AG20443 (cell line): Measurements from ENCODE around the gene DMXL2.
"Not testable (repeated sequence)": the region's sequence is repeated elsewhere in the genome, so short reads cannot be mapped to it uniquely, and the experiment has no call there.

Source experiments
- DNase-seq: peaks from one replicate; pipeline ENCODE4 v3.0.0; 2012; ENCODE audit warnings: low spot score, mixed read lengths

Gene DMXL2

GRCh38 chr15:51493892-51494291 is 128.7 kb downstream of the DMXL2 start:
- DNase-seq: no peak

GRCh38 chr15:51492528-51492927 is 130.0 kb downstream of the DMXL2 start:
- no peak for DNase-seq

- no peak for DNase-seq
Observed at GRCh38 chr15:51491941-51492340, 130.6 kb downstream of the DMXL2 start.

GRCh38 chr15:51484781-51485180 is 137.8 kb downstream of the DMXL2 start:
- DNase-seq: no peak

DNA sequence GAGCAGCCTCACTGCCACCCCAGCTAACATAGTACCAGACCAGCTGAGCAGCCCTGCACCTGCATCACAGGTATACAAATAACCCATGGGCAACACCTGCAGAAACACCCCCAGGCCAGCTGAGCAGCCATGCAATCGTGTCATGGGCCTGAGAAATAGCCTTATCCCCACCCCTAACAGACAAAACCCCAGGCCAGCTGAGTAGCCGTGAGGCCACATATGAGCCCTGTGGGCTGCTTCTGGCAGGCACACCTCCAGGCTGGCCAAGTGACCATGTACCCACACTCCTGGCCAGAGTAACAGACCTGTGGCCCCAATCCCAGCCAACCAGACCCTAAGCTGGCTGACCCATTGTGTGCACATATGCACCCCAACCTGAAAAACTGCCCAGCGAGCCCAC is 138.6 kb downstream of the DMXL2 start:
- no peak for DNase-seq

GRCh38 chr15:51483520-51483919 is 139.1 kb downstream of the DMXL2 start:
- DNase-seq: no peak

DNA sequence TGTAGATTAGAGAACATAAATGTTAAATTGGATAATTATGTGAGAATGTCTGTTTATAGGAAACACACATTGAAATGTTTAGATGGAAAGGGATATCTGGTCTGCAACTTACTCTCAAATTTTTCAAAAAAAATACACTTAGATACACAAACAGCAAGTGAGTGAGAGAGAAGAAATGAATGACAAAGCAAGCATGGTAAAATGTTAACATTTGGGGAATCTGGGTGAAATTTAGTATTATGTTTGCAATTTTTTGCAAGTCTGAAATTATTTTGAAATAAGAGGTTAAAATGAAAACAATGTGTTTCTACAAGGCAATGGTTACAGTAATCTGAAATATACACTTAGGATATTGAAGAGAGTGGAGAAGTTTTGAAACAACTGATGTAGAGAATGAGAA is 146.8 kb downstream of the DMXL2 start:
- no peak for DNase-seq

DNA sequence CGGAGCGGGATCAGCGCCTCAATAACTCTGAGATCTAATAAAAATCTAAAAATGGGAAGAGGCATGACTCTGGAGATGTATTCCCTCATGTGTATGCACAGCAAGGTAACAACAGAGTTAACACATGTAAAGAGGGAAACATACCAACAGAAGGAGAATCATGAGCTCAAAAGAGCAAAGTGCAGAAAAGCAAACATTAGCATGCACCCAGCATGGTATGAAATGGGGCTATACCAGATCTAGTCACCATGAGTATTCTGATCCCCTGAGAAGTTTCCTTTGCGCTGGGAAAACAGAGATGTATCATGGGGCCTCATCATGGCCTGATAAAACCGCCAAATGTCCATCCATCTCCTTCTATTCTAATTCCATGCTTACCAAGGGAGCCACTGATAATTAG is 152.1 kb downstream of the DMXL2 start:
- DNase-seq: no peak

GRCh38 chr15:51460796-51461195 is 161.8 kb downstream of the DMXL2 start:
- no peak for DNase-seq

DNA sequence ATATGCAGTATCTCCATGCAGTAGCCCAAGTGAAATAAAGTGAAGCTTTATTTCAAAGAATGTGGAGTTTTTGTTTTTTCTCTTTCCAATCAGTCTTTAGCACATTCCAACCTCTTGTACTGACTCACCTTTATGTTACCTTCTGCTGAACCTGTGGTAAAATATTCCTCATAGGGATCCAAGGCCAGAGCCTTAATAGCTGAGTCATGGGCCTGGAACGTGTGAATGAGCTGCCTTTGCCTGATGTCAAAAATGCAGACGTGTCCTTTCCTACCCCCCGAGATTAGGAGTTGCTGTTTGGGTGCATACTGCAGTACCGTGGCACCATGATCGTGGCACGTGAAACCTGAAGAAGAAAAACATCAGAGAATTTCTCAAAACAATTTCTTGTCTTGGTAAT is 172.6 kb downstream of the DMXL2 start:
- no peak for DNase-seq

- DNase-seq: no peak
Observed at GRCh38 chr15:51448622-51449399, 173.8 kb downstream of the DMXL2 start.

DNA sequence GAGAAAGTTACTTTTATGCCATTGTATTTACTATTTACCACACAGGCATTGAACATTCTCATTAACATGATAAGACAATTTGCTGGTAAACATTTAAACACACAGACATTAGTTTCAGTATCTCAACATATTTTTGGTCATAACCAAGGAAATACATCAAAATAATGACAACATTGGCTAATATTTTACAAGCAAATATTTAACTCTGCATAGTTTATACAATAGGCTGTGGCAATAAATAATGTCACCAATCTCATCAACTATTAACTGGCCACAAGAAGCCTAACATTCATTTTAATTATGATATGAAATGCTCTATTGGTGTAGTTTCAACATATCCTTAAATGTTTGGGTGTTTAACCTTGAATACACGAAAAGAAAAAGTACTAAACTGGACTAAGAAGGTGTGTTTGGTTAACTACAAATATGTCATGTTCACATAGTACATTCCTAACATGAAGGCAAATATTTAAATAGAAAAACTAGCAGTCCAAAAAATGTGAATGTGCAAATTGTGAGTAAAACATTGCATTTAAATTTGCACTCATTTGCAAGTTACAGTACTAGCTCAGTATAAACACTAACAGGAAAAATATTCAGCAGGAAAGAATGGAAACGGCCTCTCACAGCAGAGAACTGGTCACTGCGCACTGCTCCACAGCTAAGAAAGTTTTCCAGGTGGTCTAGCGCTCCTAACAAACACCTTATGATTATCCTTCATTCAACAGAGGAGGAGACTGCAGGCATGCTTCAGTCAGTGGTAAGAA is 174.5 kb downstream of the DMXL2 start:
- no peak for DNase-seq

- DNase-seq: not testable (repeated sequence)
Observed at GRCh38 chr15:51446029-51446744, 176.4 kb downstream of the DMXL2 start.

DNA sequence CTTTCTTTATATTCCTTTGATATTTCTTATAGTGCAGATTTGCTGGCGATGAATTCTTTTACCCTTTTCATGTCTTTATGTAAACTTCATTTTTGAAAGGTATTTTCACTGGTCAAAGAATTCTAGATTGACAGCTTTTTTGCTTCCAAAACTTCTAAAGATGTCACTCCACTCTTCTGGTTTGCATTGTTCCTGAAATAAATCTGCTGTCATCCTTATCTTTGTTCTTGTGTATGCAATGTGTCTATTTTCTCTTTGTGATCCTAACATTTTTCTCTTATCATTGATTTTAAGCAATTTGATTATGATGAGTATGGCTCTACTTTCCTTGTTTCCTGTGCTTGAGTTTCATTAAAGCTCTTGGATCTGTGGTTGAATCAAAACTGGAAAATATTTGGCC is 177.8 kb downstream of the DMXL2 start:
- no peak for DNase-seq

- DNase-seq: no peak
Observed at GRCh38 chr15:51444112-51444511, 178.5 kb downstream of the DMXL2 start.

DNA sequence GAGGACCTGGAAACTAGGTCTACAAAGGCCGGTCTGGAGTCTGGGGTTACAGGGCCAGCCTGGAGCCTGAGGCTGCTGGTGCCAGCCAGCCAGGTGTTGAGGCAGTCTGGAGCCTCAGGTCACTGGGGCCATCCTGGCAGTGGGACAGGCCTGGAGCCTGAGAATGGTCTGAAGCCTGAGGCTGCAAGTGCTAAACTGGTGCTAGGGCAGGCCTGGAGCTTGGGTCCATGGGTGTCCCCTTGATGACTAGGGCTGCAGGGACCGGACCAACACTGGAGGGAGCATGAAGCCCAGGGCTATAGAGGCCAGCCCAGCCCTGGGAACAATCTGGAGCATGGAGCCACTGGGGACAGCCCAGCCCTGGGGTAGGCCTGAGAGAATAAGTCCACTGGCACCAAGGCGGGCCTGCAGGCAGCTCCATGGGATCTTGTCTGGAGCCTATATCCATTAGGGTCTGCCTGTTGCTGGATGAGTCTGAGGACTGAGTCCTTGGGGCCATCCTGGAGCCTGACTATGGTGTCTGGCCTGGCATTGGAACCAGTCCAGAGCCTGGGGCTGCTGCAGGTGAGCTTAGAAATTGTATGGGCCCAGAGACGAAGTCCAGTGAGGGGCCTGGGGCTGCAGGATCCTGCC is 179.2 kb downstream of the DMXL2 start:
- no peak for DNase-seq

- no peak for DNase-seq
Observed at GRCh38 chr15:51438526-51438925, 184.0 kb downstream of the DMXL2 start.

DNA sequence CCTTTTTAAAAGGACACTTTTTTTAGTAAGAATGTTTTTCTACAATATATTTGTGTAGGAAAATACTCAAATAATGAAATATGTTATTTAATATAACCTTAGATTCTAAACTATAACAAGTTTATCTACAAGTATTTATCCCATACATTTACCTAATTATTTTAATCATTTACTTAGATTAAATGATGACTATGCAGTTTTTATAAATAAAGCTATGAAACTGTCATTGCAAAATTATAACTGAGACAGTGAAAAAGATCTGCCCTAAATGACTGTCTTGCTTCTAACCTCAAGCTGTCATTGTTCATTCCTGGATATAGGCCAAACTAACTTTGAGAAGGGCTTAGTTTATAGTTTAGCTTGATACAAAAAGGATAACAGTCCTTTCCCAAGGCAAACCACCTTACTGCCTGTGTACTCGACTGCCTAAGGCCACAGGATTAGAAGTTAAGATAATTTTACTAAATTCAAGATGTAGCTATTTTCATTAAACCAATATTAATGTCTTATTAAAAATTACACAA is 197.0 kb downstream of the DMXL2 start:
- DNase-seq: no peak

DNA sequence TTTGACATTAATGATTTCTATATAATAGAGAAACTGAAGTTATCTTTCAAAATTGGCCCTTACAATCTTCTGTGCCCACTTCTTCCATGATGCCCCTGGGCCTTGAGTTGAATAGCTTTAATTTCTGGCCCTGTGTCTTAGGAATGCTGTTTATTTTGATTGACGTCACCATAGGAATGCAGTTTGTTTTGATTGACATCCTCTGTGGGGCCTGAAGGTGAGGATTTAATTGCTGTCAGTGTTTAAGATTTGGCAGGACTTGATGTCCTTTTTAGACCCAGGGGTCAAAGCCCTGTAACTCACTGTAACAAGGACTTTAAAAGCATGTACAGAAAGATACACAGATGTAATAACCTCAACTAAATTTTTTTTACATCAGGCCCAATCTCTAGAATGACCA is 197.8 kb downstream of the DMXL2 start:
- DNase-seq: no peak

- not testable (repeated sequence) for DNase-seq
Observed at GRCh38 chr15:51423040-51423439, 199.5 kb downstream of the DMXL2 start.

DNA sequence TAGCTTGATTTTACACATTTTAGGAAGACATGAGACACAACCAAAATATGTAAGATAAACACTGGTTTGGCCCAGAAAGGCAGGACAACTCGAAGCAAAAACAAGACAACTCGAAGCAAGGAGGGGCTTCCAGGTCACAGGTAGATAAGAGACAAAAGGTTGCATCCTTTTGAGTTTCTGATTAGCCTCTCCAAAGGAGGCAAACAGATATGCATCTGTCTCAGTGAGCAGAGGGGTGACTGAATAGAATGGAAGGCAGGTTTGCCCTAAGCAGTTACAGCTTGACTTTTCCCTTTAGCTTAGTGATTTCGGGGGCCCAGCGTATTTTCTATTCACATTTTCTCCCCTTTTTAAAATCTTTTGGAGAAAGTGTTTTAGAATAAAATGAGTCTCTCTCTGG is 206.4 kb downstream of the DMXL2 start:
- no peak for DNase-seq

DNA sequence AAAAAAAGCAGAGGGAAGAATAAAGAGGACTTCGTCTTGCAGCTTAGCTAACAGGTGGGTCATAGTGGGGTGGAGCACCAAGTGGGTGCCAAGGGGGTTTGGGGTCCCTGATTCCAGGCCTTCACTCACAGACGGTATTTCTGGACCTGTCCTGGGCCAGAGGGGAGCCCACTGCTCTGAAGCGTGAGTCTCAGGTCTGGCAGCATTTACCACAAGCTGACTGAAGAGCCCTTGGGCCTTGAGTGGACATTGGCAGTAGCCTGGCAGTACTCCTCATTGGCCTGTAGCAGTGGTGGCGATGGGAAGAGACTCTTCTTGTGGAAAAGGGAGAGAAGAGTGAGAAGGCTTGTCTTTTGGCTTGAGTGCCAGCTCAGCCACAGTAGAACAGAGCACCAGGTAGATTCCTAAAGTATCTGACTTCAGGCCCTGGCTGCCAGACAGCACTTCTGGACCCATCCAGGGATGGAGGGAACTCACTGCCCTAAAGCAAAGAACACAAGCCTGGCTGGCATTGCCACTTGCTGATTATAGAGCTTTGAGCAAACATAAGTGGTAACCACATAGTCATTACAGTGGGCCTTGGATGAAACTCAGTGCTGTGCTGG is 208.2 kb downstream of the DMXL2 start:
- no peak for DNase-seq
